Retinal pigment epithelial cell (primary cell): ENCODE data around the gene CAPN10.

Experiments
- DNase-seq: peaks from one replicate; pipeline ENCODE4 v3.0.0-alpha.2; 2010; ENCODE audit warnings: low read depth
- H3K4me3 ChIP-seq: 2 replicates; pipeline ENCODE4 v1.5.1; 2011; ENCODE audit warnings: mild to moderate bottlenecking, low read length, control low read depth, moderate library complexity
- TF ChIP-seq, protein P1 (sequence below): conservative IDR thresholded peaks from 2 replicates; pipeline ENCODE4 v1.5.1; 2011; ENCODE audit warnings: low read depth, low read length, control low read depth, inconsistent platforms

Gene CAPN10

DNA sequence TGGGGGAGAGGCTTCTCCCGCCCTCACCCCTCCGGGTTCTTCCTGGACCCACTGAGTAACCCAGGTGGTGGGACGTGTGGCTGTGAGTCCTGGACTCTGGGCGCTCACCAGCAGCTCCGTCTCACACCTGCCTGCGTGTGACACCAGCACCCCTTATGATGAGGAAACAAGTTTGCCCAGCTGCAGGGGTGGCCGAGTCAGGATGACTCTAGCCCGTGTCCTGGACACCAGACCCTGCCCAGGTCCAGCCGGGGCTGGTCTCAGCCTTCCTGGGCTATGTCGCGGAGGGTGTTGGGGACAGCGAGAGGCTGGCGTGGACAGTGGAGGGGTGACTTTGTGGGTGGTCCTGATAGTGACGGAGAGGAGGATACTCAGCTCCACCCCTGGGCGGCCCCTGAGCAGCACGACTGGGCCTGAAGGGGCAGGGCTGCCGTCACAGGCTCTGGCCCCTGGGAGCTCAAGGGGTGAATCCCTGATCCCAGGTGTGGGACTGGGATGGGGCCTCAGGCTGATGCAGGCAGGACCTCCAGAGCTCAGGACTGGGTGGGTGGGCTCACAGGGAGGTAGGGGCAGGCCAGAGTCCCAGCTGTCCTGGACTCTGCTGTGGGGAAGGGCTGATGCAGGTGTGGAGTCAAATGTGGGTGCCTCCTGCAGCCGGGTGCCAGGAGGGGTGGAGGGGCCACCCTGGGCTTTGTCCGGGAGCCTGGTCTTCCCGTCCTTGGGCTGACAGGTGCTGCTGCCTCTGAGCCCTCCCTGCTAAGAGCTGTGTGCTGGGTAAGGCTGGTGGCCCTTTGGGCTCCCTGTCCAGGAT is 42.5 kb downstream of the CAPN10 start:
- no peak overlapping the region for H3K4me3 ChIP-seq
- TF ChIP-seq, protein P1, sequence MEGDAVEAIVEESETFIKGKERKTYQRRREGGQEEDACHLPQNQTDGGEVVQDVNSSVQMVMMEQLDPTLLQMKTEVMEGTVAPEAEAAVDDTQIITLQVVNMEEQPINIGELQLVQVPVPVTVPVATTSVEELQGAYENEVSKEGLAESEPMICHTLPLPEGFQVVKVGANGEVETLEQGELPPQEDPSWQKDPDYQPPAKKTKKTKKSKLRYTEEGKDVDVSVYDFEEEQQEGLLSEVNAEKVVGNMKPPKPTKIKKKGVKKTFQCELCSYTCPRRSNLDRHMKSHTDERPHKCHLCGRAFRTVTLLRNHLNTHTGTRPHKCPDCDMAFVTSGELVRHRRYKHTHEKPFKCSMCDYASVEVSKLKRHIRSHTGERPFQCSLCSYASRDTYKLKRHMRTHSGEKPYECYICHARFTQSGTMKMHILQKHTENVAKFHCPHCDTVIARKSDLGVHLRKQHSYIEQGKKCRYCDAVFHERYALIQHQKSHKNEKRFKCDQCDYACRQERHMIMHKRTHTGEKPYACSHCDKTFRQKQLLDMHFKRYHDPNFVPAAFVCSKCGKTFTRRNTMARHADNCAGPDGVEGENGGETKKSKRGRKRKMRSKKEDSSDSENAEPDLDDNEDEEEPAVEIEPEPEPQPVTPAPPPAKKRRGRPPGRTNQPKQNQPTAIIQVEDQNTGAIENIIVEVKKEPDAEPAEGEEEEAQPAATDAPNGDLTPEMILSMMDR, result no peak
- no peak for DNase-seq

DNA sequence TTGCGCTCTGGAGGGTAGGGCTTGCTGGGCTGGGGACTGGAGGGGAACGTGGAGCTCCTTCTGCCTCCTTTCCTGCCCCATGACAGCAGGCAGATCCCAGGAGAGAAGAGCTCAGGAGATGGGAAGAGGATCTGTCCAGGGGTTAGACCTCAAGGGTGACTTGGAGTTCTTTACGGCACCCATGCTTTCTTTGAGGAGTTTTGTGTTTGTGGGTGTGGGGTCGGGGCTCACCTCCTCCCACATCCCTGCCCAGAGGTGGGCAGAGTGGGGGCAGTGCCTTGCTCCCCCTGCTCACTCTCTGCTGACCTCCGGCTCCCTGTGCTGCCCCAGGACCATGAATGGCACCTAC is 43.1 kb downstream of the CAPN10 start:
- no peak overlapping the region for H3K4me3 ChIP-seq
- no peak for DNase-seq
- TF ChIP-seq, protein P1, result no peak

DNA sequence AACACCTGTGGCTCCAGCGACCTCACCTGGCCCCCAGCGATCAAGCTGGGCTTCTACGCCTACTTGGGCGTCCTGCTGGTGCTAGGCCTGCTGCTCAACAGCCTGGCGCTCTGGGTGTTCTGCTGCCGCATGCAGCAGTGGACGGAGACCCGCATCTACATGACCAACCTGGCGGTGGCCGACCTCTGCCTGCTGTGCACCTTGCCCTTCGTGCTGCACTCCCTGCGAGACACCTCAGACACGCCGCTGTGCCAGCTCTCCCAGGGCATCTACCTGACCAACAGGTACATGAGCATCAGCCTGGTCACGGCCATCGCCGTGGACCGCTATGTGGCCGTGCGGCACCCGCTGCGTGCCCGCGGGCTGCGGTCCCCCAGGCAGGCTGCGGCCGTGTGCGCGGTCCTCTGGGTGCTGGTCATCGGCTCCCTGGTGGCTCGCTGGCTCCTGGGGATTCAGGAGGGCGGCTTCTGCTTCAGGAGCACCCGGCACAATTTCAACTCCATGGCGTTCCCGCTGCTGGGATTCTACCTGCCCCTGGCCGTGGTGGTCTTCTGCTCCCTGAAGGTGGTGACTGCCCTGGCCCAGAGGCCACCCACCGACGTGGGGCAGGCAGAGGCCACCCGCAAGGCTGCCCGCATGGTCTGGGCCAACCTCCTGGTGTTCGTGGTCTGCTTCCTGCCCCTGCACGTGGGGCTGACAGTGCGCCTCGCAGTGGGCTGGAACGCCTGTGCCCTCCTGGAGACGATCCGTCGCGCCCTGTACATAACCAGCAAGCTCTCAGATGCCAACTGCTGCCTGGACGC is 43.6 kb downstream of the CAPN10 start:
- TF ChIP-seq, protein P1, result no peak
- H3K4me3 ChIP-seq, result no peak overlapping the region
- no peak for DNase-seq

DNA sequence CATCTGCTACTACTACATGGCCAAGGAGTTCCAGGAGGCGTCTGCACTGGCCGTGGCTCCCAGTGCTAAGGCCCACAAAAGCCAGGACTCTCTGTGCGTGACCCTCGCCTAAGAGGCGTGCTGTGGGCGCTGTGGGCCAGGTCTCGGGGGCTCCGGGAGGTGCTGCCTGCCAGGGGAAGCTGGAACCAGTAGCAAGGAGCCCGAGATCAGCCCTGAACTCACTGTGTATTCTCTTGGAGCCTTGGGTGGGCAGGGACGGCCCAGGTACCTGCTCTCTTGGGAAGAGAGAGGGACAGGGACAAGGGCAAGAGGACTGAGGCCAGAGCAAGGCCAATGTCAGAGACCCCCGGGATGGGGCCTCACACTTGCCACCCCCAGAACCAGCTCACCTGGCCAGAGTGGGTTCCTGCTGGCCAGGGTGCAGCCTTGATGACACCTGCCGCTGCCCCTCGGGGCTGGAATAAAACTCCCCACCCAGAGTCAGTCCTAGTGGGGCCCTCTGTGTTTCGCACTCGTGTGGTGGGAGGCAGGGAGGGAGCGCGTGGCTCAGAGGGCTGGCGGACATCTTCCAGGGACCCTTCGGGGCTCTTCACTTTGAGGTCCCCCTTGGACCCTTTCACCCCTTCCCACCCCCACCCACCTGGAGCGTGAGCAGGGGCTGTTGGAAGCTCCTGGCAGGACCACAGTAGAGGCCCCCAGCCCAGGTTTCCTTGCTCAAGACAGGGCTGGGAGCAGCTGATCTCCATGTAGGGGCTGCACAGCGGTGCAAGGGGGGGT is 44.4 kb downstream of the CAPN10 start:
- no peak overlapping the region for H3K4me3 ChIP-seq
- TF ChIP-seq, protein P1, result no peak
- no peak for DNase-seq

DNA sequence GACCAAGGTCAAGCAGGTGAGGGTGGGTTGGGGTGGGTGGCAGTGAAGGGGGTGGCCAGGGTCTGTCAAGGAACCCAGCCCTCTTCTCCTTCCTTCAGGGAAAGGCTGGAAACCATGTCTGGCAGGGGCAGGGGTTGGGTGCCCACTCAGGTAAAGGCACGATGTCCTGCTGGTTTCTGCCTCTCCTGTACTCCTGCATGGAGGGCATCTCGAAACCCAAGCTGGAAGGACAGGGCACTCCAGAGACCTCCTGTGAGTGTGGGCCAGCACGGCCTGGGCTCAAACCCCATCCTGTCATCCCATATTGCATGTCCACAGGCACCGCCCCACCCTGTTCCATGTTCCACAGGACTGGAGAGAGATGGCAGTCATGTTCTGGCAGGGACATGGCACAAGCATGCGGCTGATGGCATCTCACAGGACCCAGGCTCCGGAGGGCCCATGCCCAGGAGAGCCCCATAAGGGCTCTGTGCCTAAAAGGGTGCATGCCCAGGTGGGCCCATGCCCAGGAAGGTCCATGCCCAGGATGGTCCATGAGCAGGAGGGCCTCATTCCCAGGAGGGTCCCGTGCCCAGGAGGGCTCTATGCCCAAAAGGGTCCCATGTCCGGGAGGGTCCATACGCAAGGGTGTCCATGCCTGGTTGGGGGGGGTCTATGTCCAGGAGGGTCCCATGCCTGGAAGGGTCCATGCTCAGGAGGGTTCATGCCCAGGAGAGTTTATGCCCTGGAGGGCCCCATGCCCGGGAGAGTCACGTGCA is 45.2 kb downstream of the CAPN10 start:
- no peak overlapping the region for H3K4me3 ChIP-seq
- DNase-seq, result no peak
- TF ChIP-seq, protein P1, result no peak

DNA sequence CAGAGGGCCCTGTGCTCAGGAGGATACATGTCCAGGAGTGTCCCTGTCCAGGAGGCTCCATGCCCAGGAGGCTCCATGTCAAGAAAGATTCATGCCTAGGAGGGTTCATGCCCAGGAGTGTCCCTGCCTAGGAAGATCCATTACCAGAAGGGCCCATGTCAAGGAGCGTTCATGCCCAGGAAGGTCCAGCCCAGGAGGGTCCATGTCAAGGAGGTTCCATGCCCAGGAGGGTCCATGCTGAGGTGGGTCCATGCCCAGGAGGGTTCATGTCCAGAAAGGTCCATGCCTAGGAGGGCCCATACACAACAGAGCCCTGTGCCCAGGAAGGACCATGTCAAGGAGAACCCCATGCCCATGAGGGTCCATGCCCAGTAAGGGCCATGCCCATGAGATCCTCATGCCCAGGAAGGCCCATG is 45.8 kb downstream of the CAPN10 start:
- TF ChIP-seq, protein P1, result no peak
- DNase-seq, result no peak
- H3K4me3 ChIP-seq, result no peak overlapping the region
